NCI-H1105 (cell line): ENCODE results near the gene MYO9B.
"Not testable (repeated sequence)": the region's sequence is repeated elsewhere in the genome, so short reads cannot be mapped to it uniquely, and the experiment has no call there.

Experiments used
- DNase-seq: peaks from one replicate; lab custom pipeline; 2025; lab: John Stamatoyannopoulos, UW

The MYO9B gene

GRCh38 chr19:17183271-17183761 is 107.7 kb downstream of the MYO9B start:
- no peak for DNase-seq

- no peak for DNase-seq
These were observed 108.3 kb downstream of the MYO9B start for GRCh38 chr19:17183858-17184321.

- DNase-seq, result no peak
These were observed 108.8 kb downstream of the MYO9B start for GRCh38 chr19:17184371-17184841.

GRCh38 chr19:17185590-17185989 is 110.0 kb downstream of the MYO9B start:
- no peak for DNase-seq

GRCh38 chr19:17191736-17192135 is 116.2 kb downstream of the MYO9B start:
- not testable (repeated sequence) for DNase-seq

- no peak for DNase-seq
These were observed 117.2 kb downstream of the MYO9B start for GRCh38 chr19:17192751-17193150.

- no peak for DNase-seq
These were observed 119.0 kb downstream of the MYO9B start for GRCh38 chr19:17194608-17195007.

- no peak for DNase-seq
These were observed 119.5 kb downstream of the MYO9B start for GRCh38 chr19:17195106-17195505.

GRCh38 chr19:17196610-17197009 is 121.0 kb downstream of the MYO9B start:
- no peak for DNase-seq

- DNase-seq, result no peak
These were observed 122.1 kb downstream of the MYO9B start for GRCh38 chr19:17197666-17198065.

- DNase-seq, result no peak
These were observed 125.0 kb downstream of the MYO9B start for GRCh38 chr19:17200408-17201079.

- no peak for DNase-seq
These were observed 126.7 kb downstream of the MYO9B start for GRCh38 chr19:17202249-17202648.

- no peak for DNase-seq
These were observed 127.1 kb downstream of the MYO9B start for GRCh38 chr19:17202713-17203112.

- DNase-seq, result no peak
These were observed 129.9 kb downstream of the MYO9B start for GRCh38 chr19:17205237-17206140.

- no peak for DNase-seq
These were observed 131.4 kb downstream of the MYO9B start for GRCh38 chr19:17206736-17207581.

- DNase-seq, result no peak
These were observed 133.8 kb downstream of the MYO9B start for GRCh38 chr19:17209126-17210036.

- no peak for DNase-seq
These were observed 134.7 kb downstream of the MYO9B start for GRCh38 chr19:17210296-17210695.

- no peak for DNase-seq
These were observed 136.2 kb downstream of the MYO9B start for GRCh38 chr19:17211547-17212446.

GRCh38 chr19:17213334-17213733 is 137.8 kb downstream of the MYO9B start:
- no peak for DNase-seq
